HG03064 (cell line): ENCODE results near the gene LILRB5.
"Not testable (repeated sequence)": the region's sequence is repeated elsewhere in the genome, so short reads cannot be mapped to it uniquely, and the experiment has no call there.

Experiments used
- ATAC-seq: cut with Tn5 transposase; IDR thresholded peaks from one replicate; pipeline ENCODE4 v1.9.1; 2021; ENCODE audit warnings: low read depth; ENCODE audit not compliant: unreplicated experiment

Gene LILRB5

DNA sequence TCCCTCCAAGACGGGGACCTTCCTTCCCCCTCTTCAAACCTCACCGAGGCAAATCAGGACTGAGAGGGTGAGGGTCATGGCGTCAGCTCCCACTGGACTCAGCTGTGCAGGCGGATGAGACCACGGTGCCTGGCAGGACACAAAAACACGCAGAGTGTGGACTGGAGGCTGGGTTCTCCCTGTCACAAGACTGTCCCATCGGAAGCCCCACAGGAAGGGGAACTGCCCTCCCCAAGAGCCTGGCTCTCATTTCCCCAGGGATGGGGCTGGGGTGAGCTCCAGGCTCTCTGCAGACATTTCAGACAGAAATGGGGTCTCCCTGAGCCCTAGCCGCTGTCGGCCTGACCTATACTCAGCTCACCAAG is at the start of gene LILRB5:
LILRB5 (minus strand) TSS at position 158 of the 365 bp plus-strand sequence; CDS start at position 78, 80 bp downstream.
- no peak for ATAC-seq

GRCh38 chr19:54305141-54305540 is 48.1 kb upstream of the LILRB5 start:
- no peak for ATAC-seq

DNA sequence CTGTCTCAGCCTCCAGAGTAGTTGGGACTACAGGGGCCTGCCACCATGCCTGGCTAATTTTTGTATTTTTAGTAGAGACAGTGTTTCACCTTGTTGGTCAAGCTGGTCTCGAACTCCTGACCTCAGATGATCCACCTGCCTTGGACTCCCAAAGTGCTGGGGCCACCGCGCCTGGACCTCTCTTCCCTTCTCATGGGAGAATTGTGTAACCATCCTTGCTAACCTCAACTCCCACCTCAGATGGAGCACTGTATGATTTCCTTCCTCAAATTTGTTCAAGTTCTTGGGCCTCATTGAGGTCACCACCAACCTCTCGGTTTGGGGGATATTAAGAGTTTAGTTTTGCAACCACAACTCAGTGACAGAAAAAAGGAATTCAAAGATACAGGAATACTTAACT is 45.2 kb upstream of the LILRB5 start:
- ATAC-seq: no peak

DNA sequence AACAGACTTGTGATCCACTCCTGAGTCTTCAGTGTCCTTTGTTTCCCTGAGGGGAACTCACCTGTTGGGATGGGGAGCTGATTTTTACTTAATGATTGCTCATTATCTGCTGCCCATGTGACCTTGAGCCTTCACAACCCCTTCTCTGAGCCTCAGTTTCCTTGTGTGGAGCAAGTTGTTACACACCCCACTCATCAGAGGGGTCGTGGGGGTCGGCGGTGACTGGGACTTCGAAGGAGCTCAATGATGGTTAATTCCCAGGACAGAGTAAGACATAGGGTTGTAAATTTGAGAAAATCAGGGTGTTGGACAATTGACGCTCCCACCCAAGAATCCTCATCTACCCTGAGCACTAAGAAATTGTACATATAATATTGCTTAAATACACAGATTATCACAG is 42.4 kb upstream of the LILRB5 start:
- ATAC-seq: no peak

GRCh38 chr19:54299126-54299498 is 42.0 kb upstream of the LILRB5 start:
- no peak for ATAC-seq

DNA sequence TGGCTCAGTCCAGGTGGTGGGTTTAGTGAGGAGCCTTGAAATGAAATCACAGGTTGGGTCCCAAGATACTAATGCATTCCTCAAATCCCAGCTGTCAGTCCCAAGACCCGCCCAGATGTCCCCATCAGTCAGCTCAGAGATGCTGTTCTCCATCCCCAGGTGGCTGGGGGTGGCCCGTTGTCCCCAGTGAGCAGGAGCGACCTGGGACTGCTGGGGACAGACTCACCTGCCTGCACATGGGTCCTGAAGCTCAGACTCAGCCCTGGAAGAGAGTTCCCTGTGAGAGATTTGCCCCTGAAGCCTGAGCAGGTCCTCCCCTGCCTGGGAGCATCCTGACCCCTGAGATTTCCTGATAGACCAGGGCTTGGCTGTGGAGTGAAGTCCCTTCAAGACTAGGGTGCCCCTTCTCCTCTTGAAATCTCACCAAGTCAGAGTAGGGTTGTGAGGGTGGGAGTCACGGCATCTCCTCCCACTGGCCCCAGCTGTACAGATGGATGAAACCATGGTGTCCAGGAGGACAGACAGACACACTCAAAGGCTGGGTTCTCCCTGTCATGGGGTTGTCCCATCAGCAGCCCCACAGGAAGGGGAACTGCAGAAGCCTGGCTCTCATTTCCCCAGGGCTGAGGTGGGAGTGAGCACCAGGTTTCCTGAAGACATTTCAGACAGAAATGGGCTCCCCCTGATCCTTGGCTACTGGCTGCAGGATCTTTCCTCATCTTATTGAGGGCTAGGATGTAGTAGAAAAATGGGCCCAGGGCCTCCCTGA is 41.5 kb upstream of the LILRB5 start:
- ATAC-seq: no peak

DNA sequence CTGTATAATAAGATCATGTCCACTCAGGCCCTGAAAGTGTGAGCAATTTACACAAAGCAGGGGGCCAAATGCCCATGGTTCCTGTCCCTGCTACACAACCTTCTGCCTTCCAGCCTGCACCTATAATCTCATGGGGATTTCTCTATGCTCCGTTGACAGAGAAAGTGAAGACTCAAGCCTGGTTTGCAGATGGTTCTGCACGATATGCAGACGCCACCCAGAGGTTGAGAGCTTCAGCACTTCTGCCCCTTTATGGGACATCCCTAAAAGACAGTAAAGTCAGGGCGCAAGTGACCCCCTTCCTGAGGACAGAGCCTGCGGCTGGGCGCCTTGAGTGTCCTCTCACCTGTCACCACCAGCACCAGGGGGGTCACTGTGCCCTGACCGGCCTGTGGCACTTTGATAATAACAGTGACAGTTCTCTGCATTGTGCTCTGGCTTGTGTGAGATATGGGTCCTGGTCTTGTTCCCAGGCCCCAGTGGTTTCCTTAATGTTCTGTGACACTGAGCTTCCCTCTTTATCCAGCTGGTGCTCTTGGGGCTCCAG is 40.8 kb upstream of the LILRB5 start:
- ATAC-seq: no peak

DNA sequence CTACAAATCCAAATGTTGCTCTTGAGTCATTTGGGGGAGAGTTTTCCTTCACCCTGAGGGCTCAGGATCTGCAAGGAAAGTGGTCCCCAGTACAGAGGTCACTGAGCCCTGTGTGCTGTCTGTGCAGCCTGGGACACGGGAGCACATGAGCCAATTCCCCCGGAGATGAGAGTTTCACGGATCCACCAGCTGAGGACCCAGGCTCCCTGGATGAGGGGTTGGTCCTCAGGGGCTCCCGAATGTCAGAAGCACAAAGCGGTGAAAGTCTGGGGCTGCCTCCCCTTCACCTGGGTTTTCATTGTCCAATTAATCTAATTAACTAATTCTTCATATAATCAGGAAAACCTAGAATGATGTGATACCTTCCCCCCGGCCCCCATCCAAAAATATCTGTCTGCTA is 37.5 kb upstream of the LILRB5 start:
- ATAC-seq: no peak

GRCh38 chr19:54289160-54289559 is 32.1 kb upstream of the LILRB5 start:
- ATAC-seq: not testable (repeated sequence)

DNA sequence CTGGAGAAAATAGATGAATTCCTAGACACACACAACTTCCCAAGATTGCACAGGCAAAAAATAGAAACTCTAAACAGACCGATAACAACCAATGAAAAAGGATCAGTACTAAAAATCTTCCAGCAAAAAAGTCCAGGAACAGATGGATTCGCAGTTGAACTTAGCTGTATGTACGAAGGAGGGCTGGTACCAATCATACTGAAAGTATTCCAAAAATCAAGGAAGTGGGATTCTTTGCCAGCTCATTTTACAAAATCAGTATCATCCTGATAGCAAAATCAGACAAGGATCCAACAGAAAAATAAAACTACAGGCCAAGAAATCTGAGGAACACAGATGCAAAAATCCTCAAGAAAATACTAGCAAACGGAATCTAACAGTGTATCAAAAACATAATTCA is 30.4 kb upstream of the LILRB5 start:
- no peak for ATAC-seq

GRCh38 chr19:54286283-54286682 is 29.2 kb upstream of the LILRB5 start:
- ATAC-seq: not testable (repeated sequence)

GRCh38 chr19:54285427-54286056 is 28.5 kb upstream of the LILRB5 start:
- not testable (repeated sequence) for ATAC-seq

DNA sequence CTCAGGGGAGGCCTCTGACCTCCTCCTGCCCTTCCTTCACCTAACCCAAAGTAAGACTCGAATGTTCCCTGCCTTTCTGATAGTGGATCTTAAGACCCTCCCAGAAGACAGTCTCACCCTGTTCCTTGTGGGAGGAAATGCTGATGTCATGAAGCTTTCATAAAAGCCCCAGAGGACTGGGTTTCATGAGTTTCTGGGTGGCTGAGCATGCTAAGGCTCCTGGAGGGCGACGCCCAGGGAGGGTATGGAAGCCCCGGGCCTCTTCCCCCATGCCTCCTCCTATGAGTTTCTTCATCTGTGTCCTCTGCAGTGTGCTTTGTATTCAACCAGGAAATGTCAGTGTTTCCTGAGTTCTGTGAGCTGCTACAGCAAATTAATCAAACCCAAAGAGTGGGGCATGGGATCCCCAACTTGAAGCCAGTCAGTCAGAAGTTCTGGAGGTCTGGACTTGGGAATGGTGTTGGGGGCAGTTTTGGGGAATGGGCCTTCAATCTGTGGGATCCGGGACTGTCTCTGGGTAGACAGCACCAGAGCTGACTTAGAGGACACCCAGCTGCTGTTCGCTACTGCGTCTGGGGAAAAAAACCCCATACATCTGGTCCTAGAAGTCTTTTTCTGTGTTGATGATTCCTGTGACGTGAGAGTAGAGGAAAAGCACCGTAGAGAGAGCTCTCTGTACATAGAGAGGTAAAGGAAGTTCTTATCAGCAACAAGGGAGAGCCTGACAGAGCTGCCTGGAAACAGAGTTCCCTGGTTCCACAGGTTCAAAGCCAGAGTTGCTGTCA is 25.8 kb upstream of the LILRB5 start:
- ATAC-seq: no peak

DNA sequence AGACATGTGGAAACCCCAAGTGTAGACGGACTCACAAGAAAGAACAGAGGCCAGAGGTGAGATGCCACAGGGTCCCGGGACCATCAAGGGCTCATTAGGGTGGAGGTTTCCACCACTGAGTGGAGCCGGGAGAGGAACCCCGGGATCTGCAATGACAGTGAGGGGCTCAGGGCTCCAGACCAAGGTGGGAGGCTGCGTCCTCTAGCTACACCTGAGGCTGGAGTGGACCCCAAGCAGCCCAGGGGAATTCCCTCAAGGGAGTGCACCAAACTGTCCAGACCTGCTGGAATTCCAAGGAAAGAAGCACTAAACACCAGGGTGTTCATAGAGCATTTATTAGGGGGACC is 24.6 kb upstream of the LILRB5 start:
- ATAC-seq: not testable (repeated sequence)

- ATAC-seq: no peak
These were observed 24.1 kb upstream of the LILRB5 start, which contains the start of gene LILRB2 for GRCh38 chr19:54281007-54281728. TSS of gene LILRB2 (minus strand) at chr19:54281110. CDS start at chr19:54280496, 614 bp downstream.

GRCh38 chr19:54280441-54280840 is 23.4 kb upstream of the LILRB5 start:
- not testable (repeated sequence) for ATAC-seq

GRCh38 chr19:54280025-54280424 is 23.0 kb upstream of the LILRB5 start:
- not testable (repeated sequence) for ATAC-seq

GRCh38 chr19:54279406-54279962 is 22.4 kb upstream of the LILRB5 start:
- ATAC-seq: no peak

DNA sequence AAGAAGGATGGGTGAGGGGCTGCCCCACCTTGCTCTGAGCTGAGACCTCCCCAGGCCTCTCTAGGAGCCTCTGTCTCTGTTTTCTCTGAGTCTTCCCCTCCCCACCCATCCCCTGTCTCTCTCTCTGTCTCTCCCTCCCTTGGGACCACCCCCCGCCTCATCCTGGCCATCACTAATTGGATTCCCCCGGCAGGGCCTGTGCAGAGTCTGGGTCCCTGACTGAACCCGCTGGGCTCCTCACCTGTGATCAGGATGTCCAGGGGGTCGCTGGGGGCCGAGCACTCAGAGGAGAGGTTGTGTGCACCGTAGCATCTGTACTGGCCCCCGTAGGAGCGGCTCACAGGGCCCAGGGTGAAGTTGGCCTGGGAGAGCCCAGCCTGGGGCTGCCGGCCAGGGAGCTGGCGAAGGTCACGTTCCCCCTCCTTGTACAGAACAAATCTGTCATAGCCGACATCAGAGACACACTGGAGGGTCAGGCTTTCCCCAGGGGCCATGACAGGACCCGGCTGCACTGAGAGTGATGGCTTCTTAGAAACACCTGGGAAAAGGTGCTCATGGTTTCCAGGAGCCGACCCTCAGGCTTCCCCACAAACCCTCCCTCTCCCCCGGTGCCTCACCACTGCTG is 21.6 kb upstream of the LILRB5 start:
- not testable (repeated sequence) for ATAC-seq

GRCh38 chr19:54278056-54278455 is 21.0 kb upstream of the LILRB5 start:
- not testable (repeated sequence) for ATAC-seq
